Right lobe of liver (tissue), 4 donors: ENCODE measurements around the gene CWH43.

ENCODE experiments used
- POLR2A ChIP-seq: fragments of 450-650 bp; IDR thresholded peaks from one replicate; pipeline ENCODE4 v1.6.1; 2017; ENCODE audit warnings: antibody characterized with exemption, mild to moderate bottlenecking
- TF ChIP-seq, protein P1 (sequence below), 4 donors: fragments of 200-600 bp in 3 of 4; fragments of 450-650 bp in 1 of 4; IDR thresholded peaks; one replicate each; pipeline versions ENCODE4 v1.5.1 to v1.8.0; 2016 to 2022; ENCODE audit warnings: antibody characterized with exemption in 4 of 4, mild to moderate bottlenecking in 2 of 4
- donor health status: DM: no; HTN: no; CAD: no.
- donor health status: DM: no; HTN: no; CAD: no.
- donor health status: DM: no; HTN: yes; CAD: no.

DNA sequence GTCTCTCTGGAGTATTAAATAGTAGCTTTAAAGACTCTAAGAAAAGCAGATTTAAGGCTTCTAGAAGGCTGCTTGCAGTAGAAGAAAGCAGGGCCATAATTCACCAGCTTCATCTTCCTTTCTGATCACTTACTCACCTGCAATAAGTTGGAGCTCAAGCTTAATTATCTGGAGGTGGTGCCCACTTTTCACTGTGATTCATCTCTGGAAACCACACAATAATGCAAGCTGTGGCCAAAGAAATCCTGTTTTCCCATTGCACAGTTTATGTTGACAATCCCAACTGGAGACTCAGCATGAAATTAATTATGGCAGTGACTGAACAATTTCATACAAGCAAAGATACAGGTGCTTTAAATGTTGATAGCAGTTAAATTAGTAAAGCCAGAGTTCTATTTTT lies 14.7 kb downstream of the CWH43 start:
- TF ChIP-seq, protein P1, sequence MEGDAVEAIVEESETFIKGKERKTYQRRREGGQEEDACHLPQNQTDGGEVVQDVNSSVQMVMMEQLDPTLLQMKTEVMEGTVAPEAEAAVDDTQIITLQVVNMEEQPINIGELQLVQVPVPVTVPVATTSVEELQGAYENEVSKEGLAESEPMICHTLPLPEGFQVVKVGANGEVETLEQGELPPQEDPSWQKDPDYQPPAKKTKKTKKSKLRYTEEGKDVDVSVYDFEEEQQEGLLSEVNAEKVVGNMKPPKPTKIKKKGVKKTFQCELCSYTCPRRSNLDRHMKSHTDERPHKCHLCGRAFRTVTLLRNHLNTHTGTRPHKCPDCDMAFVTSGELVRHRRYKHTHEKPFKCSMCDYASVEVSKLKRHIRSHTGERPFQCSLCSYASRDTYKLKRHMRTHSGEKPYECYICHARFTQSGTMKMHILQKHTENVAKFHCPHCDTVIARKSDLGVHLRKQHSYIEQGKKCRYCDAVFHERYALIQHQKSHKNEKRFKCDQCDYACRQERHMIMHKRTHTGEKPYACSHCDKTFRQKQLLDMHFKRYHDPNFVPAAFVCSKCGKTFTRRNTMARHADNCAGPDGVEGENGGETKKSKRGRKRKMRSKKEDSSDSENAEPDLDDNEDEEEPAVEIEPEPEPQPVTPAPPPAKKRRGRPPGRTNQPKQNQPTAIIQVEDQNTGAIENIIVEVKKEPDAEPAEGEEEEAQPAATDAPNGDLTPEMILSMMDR (IDR thresholded peaks at IDR 0.05) = no peak
- no peak for TF ChIP-seq POLR2A
